Stomach smooth muscle (tissue), 2 donors: ENCODE results near the gene AGAP1.

Experiments used
- H3K27ac ChIP-seq: one replicate; pipeline ENCODE4 v1.7.0; 2013; ENCODE audit warnings: mild to moderate bottlenecking, low read length, inconsistent platforms
- H3K27me3 ChIP-seq, 2 donors: one replicate each; pipeline ENCODE4 v1.7.0; 2013; ENCODE audit warnings: low read length in 2 of 2; ENCODE audit not compliant: insufficient read depth in 2 of 2, control insufficient read depth in 1 of 2
- H3K36me3 ChIP-seq, 2 donors: one replicate each; pipeline ENCODE4 v1.7.0; 2013; ENCODE audit warnings: low read length in 2 of 2; ENCODE audit not compliant: control insufficient read depth in 2 of 2, insufficient read depth in 2 of 2
- H3K4me1 ChIP-seq: one replicate; pipeline ENCODE4 v1.7.0; 2013; ENCODE audit warnings: low read length; ENCODE audit not compliant: control insufficient read depth, insufficient read depth
- H3K4me3 ChIP-seq, 2 donors: one replicate each; pipeline ENCODE4 v1.7.0; 2013; ENCODE audit warnings: low read length in 2 of 2
- H3K9ac ChIP-seq, 2 donors: one replicate each; pipeline ENCODE4 v1.7.0; 2013; ENCODE audit warnings: low read length in 2 of 2, mild to moderate bottlenecking in 1 of 2
- H3K9me3 ChIP-seq, 2 donors: one replicate each; pipeline ENCODE4 v1.7.0; 2013; ENCODE audit warnings: low read length in 2 of 2; ENCODE audit not compliant: control insufficient read depth in 2 of 2
- donor health status: healthy.
- donor health status: Pancreatic carcinoma.

Gene AGAP1

GRCh38 chr2:235996419-235996818 lies 502.6 kb downstream of the AGAP1 start:
- no peaks in the 10 kb centered on the region for H3K9me3 ChIP-seq
- H3K27me3 ChIP-seq, result no peaks in the 10 kb centered on the region
- H3K4me1 ChIP-seq, result no peaks in the 10 kb centered on the region
- no peak overlapping the region for H3K9ac ChIP-seq
- H3K27ac ChIP-seq, result no peak overlapping the region
- no peak overlapping the region for H3K4me3 ChIP-seq
- peaks cover 3 to 5% of the 10 kb centered on the region in 2 donors for H3K36me3 ChIP-seq

- Histone ChIP-seq H3K4me3 (no peak overlapping the region), H3K9me3 (no peaks in the 10 kb centered on the region), H3K36me3 (peaks cover 3% of the 10 kb centered on the region in 2 donors), H3K27ac (no peak overlapping the region), H3K27me3 (no peaks in the 10 kb centered on the region), H3K4me1 (no peaks in the 10 kb centered on the region), H3K9ac (no peak overlapping the region)
These were observed 505.2 kb downstream of the AGAP1 start for GRCh38 chr2:235999011-235999410.

GRCh38 chr2:236001166-236001828 lies 507.5 kb downstream of the AGAP1 start:
- Histone ChIP-seq H3K4me3 (no peak overlapping the region), H3K9me3 (no peaks in the 10 kb centered on the region), H3K27me3 (no peaks in the 10 kb centered on the region), H3K9ac (no peak overlapping the region), H3K27ac (no peak overlapping the region), H3K36me3 (peaks cover 0 to 3% of the 10 kb centered on the region in 2 donors), H3K4me1 (no peaks in the 10 kb centered on the region)

- H3K4me1 ChIP-seq, result no peaks in the 10 kb centered on the region
- H3K36me3 ChIP-seq, result peaks cover 0 to 3% of the 10 kb centered on the region in 2 donors
- H3K9ac ChIP-seq, result no peak overlapping the region
- H3K9me3 ChIP-seq, result no peaks in the 10 kb centered on the region
- no peaks in the 10 kb centered on the region for H3K27me3 ChIP-seq
- H3K27ac ChIP-seq, result no peak overlapping the region
- no peak overlapping the region for H3K4me3 ChIP-seq
These were observed 508.0 kb downstream of the AGAP1 start for GRCh38 chr2:236001854-236002253.

DNA sequence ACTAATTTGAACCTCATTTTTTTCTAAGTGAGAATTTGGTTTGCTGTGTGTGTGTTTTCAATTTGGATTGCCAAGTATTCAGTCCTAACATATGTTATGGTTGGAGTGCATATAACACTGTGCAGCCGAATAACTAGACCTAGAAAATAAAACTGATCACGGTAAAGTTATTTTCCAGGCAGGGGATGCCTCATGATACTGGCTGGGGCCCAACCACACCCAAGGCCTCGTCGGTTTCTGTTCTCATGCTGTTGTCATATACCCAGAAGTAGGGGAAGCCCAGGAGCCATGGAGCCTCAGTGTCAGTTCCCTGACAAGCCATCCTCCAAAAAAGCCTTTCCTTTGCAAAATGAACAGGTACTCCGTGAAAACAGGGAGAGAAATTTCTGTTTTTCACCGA lies 514.2 kb downstream of the AGAP1 start:
- peaks cover 2 to 3% of the 10 kb centered on the region in 2 donors for H3K36me3 ChIP-seq

GRCh38 chr2:236008857-236009256 lies 515.0 kb downstream of the AGAP1 start:
- no peaks in the 10 kb centered on the region for H3K4me1 ChIP-seq
- H3K4me3 ChIP-seq, result no peak overlapping the region
- no peak overlapping the region for H3K9ac ChIP-seq
- H3K9me3 ChIP-seq, result no peaks in the 10 kb centered on the region
- H3K27me3 ChIP-seq, result no peaks in the 10 kb centered on the region
- H3K27ac ChIP-seq, result no peak overlapping the region
- H3K36me3 ChIP-seq, result peaks cover 3 to 5% of the 10 kb centered on the region in 2 donors

More for the DNA sequence above, 514.2 kb downstream of the AGAP1 start:
- H3K4me3 ChIP-seq, result no peak overlapping the region
- H3K9me3 ChIP-seq, result no peaks in the 10 kb centered on the region
- no peak overlapping the region for H3K9ac ChIP-seq
- H3K4me1 ChIP-seq, result no peaks in the 10 kb centered on the region
- no peak overlapping the region for H3K27ac ChIP-seq
- H3K27me3 ChIP-seq, result no peaks in the 10 kb centered on the region

DNA sequence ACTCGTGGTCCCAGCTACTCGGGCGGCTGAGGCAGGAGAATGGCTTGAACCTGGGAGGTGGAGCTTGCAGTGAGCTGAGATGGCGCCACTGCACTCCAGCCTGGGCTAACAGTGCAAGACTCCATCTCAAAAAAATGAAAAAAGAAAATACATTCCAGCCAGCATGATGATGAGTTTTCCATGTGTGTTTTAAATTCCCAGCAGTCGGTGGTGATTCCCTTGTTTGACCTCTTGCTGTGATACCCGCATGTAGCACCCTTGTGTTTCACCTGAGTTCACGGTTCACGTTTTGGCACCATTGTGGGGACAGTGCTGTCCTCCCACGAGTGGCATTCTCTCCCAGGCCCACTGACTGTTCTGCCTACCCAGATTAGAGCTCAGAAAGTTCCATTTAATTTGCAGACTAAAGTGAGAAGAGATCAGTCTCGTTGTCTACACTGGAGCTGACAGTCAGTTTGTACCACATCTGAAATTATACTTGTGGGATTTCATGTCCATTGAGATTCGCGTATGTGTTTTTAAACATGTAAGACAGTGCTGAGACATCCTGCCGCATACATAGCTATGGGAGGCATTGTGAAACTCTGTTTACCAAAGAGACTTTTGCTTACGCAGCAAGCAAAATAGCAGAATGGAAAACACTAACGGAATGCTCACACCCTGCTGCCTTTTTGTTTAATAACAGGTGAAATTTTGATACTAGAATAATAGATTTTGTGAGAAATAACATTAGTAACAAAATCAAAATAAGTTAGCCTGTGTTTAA lies 517.3 kb downstream of the AGAP1 start:
- H3K27me3 ChIP-seq, result no peaks in the 10 kb centered on the region
- H3K27ac ChIP-seq, result no peak overlapping the region
- no peak overlapping the region for H3K9ac ChIP-seq
- H3K36me3 ChIP-seq, result peaks cover 3 to 5% of the 10 kb centered on the region in 2 donors
- no peaks in the 10 kb centered on the region for H3K4me1 ChIP-seq
- no peak overlapping the region for H3K4me3 ChIP-seq
- H3K9me3 ChIP-seq, result no peaks in the 10 kb centered on the region

DNA sequence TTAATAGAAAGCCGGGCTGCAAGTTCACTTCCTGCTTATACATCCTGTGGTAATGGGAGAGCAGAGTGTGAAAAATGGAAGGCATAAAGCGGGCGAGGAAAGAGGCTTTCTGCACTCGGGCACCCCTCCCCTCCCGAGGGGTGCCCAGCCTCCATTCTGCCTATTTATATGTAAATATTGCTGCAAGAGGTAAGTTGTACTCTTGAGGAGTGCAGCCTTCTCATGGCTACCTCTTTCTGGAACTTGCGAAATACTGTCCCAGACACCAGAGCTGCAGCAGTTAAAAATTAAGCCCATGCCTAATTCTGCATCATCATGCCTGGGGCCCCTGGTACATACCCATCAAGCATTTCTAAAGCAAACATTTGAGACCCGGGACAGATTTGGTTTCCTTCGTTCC lies 518.3 kb downstream of the AGAP1 start:
- Histone ChIP-seq H3K36me3 (peaks cover 3 to 5% of the 10 kb centered on the region in 2 donors), H3K4me3 (no peak overlapping the region), H3K9ac (no peak overlapping the region), H3K9me3 (no peaks in the 10 kb centered on the region), H3K27ac (no peak overlapping the region), H3K27me3 (no peaks in the 10 kb centered on the region), H3K4me1 (no peaks in the 10 kb centered on the region)

DNA sequence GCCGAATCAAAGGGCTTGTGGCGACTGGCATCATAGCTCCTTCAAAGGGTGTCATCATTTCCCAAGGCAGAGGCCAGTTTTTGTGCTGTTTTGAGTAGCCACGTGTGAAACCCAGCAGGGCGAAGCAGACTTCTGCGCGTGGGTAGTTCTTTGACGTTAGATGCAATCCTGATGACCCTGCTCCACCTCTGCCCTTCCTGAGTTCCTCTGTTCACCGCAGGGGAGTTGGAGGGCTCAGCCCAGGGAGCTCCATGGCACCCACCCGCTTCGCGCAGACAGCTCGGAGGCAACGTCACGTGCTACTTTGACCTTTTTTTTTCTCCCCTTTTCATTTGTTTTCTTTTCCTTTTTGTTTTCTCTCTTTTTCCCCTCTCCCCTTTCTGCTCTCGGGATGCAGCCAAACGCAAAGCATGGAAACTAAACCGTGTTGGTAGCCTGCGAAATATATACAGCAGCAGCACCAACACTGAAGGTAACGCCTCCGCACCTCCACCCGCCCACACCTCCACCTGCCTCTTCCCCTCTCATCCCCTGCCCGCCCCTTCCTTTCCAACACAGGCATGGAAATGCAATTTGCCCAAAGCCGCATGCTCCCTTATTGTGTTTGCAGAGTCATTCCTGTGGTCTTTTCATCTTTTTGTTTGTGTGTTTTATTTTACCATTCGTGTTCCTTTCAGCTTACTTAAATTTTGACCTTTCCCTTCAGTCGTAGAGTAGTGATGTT lies 520.7 kb downstream of the AGAP1 start:
- Histone ChIP-seq H3K36me3 (peaks cover 8 to 12% of the 10 kb centered on the region in 2 donors), H3K27ac (no peak overlapping the region), H3K4me1 (no peaks in the 10 kb centered on the region), H3K9me3 (no peaks in the 10 kb centered on the region), H3K27me3 (no peaks in the 10 kb centered on the region), H3K4me3 (no peak overlapping the region), H3K9ac (no peak overlapping the region)

DNA sequence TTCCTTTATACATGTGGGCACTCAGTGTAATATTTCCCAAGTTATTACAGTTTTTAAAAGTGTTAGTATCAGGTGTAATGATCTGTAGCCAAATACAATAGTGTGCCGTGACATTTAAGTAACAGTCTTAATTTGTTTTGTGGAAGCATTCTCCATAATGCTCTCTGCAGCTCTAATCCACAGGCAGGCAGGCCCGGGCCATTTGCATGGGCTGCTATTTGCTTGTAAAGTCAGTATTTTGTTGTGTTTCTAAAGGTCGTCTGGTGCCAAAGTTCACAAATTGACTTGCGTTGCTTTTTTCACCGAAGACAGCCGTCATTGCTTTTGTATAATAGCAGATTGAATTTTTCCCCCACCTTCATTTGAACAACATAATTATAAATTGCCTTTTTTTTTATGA lies 521.3 kb downstream of the AGAP1 start:
- H3K4me1 ChIP-seq, result no peaks in the 10 kb centered on the region
- H3K4me3 ChIP-seq, result no peak overlapping the region
- H3K9me3 ChIP-seq, result no peaks in the 10 kb centered on the region
- no peaks in the 10 kb centered on the region for H3K27me3 ChIP-seq
- peaks cover 8 to 15% of the 10 kb centered on the region in 2 donors for H3K36me3 ChIP-seq
- H3K9ac ChIP-seq, result no peak overlapping the region
- no peak overlapping the region for H3K27ac ChIP-seq
